Activated CD4-positive, alpha-beta T cell treated with anti-CD3 and anti-CD28 coated beads, Interleukin-2, amount 50 U/mL, for 4 hours (primary cell): ENCODE measurements around the gene TEX35.
"Not testable (repeated sequence)": the region's sequence is repeated elsewhere in the genome, so short reads cannot be mapped to it uniquely, and the experiment has no call there.

Experiments
- DNase-seq, 2 experiments: peaks; one replicate each; pipeline ENCODE4 v3.0.0-alpha.2; 2020

The TEX35 gene

DNA sequence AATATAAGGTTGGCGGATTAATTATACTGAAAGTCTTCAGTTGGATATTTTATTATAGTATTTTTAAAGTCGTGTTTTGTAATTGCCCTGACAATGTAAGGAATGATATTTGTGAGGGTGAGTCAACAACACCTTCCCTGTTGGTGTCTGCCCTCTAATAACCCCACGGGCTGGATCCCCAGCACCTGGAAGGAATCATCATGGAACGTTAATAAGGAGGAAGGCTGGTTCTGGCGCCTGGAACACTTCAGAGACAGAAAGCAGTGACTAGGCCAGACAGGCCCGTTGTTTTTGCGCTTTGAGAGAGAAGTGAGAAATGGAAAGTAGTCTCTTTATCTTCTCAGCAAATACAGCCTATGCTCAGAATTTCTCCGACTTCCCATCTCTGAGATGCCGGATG is 31.6 kb downstream of the TEX35 start:
- no peak for DNase-seq

DNA sequence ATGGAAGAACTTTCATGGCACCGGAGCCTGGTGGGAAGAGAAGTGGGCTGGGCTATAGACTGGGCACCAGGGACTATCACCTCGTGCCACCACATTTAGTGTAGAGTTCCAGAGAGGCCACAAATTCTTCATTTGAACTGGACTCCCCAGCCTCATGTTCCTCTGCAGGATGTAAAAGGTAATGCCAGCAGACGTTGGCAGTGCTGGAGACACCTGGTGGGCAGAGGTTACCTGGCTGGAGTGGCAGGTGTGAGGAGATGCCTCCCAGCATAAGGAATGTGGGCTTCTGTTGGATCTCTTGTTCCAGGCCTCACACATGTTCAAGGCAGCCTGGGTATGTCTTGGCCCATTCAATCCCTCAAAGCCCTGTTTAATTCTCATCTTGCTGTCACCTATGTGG is 35.2 kb downstream of the TEX35 start:
- no peak for DNase-seq

DNA sequence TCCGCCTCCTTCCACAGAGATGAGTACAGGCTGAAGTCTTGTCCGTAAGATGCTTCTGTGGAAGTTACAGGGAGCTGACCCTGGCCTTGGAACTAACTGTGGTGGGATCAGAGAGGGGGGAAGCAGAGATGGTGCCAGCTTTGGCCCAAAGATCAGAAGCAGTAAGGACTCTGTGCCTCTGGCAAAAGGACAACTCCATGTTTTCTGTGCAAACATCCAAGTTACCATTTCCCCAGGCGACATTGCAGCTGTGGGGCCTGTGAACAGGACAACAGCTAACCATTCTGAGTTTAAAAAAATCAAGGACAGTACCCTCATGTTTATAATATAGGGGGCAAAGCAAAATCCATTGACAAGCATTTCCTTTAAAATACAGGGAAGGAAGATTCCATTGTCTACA is 38.4 kb downstream of the TEX35 start:
- no peak for DNase-seq

DNA sequence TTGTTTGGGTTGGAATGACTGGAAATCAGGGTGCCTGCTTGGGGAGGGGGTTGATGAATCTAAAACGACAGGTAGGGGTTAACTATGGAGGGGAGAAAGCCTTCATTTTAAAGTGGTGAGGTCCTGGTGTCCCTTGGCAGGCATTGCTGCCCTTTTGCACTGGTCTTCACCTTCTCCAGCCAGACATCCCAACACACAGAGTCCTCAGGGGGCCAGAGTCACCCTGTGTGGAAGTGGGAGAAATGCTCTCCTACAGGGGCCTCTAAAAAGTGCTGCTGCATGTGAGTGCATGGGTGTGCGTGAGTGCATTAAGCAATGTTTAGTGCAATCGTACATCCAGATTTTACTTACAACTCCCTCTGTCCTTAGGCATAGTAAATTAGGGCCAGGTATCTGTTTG is 39.0 kb downstream of the TEX35 start:
- no peak for DNase-seq

- no peak for DNase-seq
These were observed 39.9 kb downstream of the TEX35 start for GRCh38 chr1:178552856-178553255.

GRCh38 chr1:178554351-178554750 is 41.4 kb downstream of the TEX35 start:
- not testable (repeated sequence) for DNase-seq

DNA sequence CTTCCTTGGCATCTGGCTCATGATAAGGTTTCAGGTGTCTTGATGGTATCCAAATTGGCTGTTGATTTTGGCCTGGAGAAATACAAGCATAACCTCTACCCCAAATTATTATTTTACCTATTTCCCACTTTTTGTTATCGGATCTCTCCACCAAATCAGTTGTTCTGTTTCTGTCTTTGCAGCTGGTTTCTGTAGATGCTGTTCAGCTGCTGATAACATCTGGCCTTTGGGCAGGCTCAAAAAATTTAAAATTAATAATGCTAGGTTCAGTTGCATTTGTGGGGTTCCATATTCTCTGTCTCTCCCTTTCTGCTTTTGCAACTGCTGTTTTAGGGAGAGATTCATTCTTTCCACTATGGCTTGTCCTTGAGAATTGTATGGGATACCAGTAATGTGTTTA is 42.7 kb downstream of the TEX35 start:
- DNase-seq, result not testable (repeated sequence)

- DNase-seq, result not testable (repeated sequence)
These were observed 45.9 kb downstream of the TEX35 start for GRCh38 chr1:178558816-178559215.

DNA sequence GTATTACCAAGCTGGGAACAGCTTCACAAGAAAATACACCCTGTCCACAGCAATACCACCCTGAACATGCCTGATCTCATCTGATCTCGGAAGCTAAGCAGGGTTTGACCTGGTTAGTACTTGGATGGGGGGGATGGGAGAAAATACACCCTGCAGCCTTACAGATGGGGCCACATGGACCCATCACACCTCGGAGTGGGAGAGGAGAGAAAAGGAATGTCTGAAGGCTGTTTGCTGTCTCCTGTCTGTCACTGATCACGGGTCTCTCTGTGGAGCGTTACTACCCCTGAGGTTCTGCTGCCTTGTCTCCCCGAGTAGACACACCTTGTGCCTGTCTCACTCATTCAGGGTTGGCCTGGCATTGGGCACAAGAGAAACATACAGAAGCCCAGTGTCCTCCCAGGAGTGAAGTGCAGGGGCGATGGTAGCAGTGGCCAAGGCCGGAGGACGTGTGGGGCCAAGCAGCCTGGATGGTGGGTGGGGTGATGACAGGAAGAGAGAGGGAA is 48.0 kb downstream of the TEX35 start:
- no peak for DNase-seq

GRCh38 chr1:178563099-178563820 is 50.4 kb downstream of the TEX35 start:
- no peak for DNase-seq

GRCh38 chr1:178564086-178564782 is 51.3 kb downstream of the TEX35 start:
- no peak for DNase-seq

DNA sequence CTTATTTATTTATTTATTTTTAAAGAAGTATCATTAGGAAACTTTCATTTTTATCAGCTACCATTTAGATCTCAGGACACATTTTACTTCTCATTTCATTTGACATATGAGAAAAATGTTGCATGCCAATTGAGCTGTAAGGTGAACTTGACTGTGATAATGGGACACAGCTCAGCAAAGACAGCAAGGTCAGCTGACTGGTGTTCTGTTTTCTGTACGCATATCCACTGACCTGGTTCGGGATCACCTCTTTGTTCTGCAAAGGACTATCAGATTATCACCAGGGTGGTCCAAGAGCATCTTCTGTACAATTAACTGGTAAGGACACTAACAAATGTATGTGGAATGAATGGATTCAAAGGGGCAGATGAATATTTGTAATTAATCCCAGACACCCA is 51.9 kb downstream of the TEX35 start:
- no peak for DNase-seq

- DNase-seq, result no peak
These were observed 52.7 kb downstream of the TEX35 start for GRCh38 chr1:178565586-178565985.

GRCh38 chr1:178566187-178566586 is 53.3 kb downstream of the TEX35 start:
- DNase-seq, result no peak

GRCh38 chr1:178571807-178572206 is 58.9 kb downstream of the TEX35 start:
- DNase-seq, result no peak
